SU-DHL-6 (cell line): ENCODE measurements around the gene TUBG1.

ENCODE experiments used
- EZH2phosphoT487 ChIP-seq: fragments of 200-600 bp; sonication (generic), shearing (Covaris generic); conservative IDR thresholded peaks from 2 replicates; pipeline ENCODE4 v1.6.1; 2018; ENCODE audit warnings: mild to moderate bottlenecking, antibody characterized with exemption, low read length, moderate library complexity, mixed read lengths
- TF ChIP-seq, protein P1 (sequence below): fragments of 200-600 bp; sonication (generic); IDR thresholded peaks from one replicate; pipeline ENCODE4 v1.5.1; 2017; ENCODE audit warnings: antibody characterized with exemption, mild to moderate bottlenecking, low read length, moderate library complexity; ENCODE audit not compliant: insufficient read depth, poor library complexity, severe bottlenecking

DNA sequence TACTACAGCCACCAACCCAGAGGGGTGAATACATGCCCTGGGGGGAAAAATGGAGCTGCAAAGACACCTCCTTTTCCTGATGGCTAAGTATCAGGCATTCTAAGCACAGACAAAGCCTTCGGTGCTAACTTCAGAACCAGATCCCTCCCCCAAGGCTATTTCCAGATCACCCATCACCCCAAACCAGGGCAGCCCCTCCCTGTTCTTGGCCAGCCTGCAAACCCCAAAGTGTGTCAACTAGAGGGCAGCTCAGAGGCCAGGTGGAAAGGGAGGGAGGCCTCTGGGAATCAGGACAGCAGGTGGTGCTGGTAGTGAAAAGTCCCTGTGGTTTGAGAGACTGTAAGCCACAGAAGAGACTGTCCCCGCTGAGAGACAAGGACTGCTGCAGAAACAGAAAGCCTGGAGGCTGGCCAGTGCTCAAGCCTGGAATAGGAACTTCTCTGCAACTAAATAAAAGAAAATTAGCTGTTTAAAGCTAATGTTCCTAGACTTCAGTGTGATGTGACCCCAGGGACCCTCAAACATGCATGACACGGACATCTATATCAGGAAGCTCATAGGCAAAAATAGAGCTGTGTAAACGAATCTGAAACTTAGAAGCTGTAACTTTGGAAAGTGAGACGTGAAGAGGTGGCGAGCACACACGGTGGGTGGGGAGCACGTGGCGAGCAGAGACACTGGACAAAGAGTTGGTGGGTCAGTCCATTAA, 9.1 kb downstream of the TUBG1 start:
- TF ChIP-seq, protein P1, sequence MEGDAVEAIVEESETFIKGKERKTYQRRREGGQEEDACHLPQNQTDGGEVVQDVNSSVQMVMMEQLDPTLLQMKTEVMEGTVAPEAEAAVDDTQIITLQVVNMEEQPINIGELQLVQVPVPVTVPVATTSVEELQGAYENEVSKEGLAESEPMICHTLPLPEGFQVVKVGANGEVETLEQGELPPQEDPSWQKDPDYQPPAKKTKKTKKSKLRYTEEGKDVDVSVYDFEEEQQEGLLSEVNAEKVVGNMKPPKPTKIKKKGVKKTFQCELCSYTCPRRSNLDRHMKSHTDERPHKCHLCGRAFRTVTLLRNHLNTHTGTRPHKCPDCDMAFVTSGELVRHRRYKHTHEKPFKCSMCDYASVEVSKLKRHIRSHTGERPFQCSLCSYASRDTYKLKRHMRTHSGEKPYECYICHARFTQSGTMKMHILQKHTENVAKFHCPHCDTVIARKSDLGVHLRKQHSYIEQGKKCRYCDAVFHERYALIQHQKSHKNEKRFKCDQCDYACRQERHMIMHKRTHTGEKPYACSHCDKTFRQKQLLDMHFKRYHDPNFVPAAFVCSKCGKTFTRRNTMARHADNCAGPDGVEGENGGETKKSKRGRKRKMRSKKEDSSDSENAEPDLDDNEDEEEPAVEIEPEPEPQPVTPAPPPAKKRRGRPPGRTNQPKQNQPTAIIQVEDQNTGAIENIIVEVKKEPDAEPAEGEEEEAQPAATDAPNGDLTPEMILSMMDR, result no peak
- no peak for TF ChIP-seq EZH2phosphoT487
